Superior temporal gyrus (tissue), 1 donor: ENCODE data around the gene NPAS1.
"Not testable (repeated sequence)": the region's sequence is repeated elsewhere in the genome, so short reads cannot be mapped to it uniquely, and the experiment has no call there.

ENCODE experiments used
- DNase-seq: peaks from one replicate; pipeline ENCODE4 v3.0.0-alpha.2; 2016; ENCODE audit errors: extremely low spot score

NPAS1 gene

DNA sequence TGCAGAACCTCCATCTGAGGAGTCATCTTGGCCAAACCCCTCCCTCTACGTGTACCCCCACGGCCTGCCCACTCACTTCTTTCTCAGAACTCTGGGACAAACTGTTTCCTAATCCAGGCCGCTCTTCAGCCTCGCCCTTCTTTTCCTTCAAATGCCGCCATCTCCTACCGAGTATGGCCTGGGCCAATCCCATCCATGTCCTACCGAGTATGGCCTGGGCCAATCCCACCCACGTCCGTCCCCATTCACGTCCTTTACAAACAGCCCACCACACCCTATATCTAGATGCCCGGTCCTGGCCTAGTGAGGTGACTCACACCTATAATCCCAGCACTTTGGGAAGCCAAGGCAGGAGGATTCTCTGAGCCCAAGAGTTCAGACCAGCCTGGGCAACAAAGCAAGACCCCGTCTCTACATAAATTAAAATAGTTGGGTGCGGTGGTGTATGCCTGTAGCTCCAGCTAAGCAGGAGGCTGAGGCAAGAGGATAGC, 27.7 kb downstream of the NPAS1 start:
- DNase-seq = no peak

DNA sequence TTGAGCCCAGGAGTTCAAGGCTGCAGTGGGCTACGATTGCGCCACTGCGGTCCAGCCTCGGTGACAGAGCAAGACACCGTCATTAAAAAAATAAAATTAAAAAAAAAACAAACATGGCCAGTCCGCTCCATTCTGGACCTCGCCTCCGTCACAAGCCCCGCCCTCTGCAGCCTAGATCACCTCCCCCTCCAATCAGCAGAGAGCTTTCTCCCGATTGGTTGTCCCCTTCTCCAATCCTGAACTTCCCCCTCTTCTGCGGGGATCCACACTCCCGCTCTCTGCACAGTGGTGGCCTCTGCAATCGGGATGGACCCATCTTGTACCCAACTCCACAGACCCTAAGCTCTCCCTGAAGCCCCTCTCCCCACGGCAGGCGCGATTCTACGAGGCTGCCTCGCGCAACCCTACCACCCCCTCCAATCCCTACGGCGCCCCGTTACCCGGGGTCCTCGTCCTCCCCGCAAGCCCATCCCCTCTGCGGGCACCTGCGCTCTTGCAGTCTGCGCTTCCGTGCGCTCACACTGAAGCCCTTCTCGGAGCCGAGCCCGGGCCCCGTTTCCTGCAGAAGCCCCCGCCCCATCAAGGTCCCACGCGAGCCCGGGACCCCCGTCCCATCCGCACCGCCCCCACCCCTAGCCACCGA, 28.2 kb downstream of the NPAS1 start:
- DNase-seq = peak; percentile 92

DNA sequence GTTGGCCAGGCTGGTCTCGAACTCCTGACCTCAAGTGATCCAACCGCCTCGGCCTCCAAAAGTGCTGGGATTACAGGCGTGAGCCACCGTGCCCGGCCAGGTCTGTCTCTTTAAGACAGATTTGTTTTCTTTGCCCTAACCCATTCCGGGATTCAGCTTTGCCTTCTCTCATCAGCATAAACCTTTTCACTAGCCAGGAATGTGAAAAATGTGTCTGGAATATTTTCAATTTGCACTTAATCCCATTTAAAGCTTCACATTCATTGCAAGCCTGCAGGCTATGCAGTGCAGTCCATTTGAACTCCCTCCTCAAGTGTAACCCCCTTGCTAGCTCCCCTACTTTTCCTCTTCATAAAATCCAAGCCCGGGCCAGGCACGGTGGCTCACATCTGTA, 29.7 kb downstream of the NPAS1 start:
- no peak for DNase-seq

DNA sequence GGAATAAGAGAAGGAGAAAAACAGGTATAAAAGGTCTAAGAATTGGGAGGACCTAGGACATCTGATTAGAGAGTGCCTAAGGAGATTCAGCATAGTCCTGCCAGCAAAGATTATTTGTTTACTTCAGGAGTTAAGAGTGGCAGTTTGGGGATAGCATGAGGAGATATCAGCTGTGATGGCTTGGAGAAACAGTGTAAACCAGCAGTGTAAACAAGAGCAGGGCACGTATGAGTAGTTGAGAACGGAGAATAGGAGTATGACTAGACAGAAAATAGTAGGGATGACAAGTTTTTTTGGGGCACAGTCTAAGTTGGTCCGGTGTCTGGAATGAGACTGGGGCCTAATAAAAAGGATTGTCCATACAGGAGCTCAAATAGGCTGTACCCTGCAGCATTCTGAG, 30.9 kb downstream of the NPAS1 start:
- DNase-seq = not testable (repeated sequence)

DNA sequence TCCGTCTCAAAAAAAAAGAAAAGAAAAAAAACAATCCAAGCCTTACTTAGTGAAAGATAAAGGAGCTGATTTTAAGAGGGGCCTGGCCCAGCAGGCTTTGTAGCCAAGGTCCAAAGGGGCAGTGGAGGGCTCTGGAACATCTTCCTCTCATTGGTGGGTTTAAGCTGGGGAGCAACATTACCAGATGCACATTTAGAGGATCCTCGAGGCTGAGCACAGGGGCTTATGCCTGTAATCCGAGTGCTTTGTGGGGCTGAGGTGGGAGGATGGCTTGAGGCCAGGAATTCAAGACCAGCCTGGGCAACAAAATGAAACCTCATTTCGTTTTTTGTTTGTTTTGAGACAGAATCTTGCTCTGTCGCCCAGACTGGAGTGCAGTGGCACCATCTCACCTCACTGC, 36.8 kb downstream of the NPAS1 start:
- DNase-seq = no peak

DNA sequence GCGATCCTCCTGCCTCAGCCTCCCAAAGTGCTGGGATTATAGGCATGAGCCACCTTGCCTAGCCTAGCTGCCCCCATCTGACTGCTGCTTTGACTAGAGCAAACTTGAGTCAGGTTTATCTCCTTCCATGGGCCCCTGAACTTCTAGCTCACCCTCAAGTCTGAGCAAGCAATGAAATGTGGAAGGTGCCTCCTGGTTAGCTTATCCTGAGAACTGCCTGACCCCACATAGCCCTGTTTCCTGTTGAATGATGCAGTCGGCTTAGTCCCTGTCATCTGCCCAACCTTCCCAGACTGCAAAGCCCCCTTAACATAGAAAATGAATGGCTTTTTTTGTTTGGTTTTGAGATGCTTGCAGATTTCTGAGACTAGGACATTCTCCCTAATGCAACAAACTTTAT, 37.7 kb downstream of the NPAS1 start:
- no peak for DNase-seq

DNA sequence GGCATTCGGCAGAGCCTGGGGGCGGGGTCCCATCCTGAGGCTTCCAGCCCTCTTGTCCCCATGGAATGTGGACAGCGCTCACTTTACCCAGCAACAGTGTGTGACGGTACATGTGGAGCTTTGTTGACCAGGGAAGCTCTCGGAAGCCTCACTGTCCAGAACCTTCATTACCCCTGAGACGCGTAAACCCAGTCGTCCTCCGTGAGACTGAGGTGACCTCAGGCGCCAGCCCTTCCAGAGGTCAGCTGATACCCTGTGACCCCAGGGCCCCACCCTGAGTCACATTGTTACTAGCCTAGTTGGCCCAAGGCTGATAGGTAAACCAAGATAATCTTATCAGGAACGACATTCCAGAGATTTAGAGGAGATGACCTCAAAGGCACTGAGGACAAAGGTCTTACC, 39.0 kb downstream of the NPAS1 start:
- DNase-seq = no peak

DNA sequence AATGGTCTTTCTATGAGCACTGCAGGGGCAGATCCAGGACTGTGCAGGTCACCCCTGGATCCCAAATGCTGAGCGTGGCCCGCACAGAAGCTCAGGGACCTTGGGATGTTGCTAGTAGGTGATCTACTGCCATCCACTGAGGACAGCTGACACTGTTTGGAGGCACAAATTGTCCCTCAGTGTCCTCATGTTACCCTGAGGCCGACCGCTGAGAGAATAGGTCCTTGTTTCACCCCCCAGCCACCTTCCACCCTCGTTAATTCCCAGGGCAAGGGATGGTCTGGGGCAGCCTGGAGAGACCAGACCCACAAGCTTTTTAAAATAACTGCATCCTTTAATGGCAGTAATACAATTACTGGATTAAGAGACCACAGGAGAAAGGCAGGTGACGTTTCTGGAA, 44.2 kb downstream of the NPAS1 start:
- no peak for DNase-seq

DNA sequence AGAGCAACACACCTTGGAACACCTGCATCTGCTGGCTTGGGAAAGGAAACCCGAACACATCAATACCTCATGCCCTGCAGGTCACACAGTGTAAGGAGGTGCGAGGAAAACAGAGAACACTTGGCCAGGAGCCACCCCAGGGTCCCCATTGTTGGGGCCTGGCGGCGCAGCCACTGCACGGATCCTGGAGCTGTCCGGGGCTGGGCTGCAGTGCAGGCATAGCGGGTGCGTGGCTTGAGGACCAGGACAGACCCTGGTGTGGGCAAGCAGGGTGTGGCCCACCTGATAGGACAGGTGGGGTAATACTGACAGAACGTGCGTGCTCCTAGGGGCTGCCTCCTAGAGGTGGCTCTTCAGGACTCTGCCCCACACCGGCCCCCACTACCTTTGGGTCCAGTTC, 45.6 kb downstream of the NPAS1 start:
- DNase-seq = no peak

DNA sequence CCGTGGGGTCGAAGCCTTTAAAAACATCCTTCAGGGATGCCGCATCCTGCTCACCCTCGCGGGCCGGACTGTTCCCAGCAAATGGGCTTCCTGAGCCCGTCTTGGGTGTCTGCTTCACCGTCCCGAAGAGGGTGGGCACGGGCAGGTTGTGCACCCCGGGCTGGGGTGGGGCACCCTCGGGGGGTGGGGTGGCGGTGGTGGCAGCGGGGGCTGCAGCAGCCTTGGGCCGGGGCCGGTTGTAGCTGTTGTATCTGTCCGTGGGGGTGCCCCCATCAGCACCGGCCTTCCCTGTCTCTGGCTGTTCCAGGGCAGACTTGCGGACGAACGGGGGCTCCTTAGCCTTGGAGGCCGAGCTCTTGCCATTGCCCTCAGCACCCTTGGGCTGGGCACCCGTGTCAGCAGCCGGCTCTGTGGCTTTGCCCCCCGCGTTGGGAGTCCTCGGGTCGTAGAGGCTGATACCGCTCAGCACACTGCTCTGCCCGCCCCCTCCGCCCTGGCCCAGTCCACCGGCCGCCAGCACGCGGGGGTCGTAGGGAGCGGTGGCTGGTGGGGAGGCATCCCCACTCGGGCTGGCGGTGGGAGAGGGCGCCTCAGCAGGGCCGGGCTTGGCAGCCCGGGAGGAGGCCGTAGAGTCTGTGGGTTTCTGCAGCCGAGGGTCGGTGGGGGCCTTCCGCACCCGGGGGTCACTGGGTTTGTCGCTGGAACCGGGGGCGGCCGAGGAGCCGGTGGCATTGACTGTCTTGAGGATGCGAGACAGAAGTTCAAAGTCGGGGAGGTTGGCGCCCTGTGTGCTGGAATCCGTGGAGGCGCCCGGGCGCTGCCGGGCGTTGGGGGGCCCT, 47.0 kb downstream of the NPAS1 start:
- no peak for DNase-seq

DNA sequence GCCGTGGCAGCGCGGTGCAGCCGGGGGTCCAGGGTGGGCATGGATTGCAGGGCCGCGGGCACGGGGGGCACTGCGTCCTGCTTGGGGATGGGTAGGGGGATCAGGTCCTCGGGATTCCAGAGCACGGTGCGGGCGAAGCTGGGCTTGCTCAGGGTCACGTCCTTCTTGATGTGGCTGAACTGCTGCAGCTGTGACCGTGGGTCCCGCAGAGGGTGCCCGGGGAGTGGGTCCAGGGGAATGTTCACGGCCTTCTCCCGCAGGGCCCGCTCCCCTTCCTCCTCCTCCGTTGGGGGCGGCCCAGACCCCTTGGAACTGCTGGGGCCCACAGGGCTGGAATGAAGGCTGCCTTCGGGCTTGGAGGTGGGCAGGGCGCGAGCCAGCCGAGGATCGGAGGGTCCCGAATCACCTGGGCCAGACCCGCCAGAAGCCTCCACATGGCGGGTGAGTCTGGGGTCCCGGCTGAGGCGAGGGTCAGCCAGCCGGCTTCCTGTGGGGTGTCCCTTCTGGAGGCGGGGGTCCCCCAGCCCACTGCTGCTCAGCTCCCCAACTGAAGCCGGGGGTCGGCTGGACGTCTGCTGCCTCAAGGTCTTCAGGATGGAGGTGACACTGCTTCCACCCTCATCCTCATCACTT, 47.7 kb downstream of the NPAS1 start:
- no peak for DNase-seq

DNA sequence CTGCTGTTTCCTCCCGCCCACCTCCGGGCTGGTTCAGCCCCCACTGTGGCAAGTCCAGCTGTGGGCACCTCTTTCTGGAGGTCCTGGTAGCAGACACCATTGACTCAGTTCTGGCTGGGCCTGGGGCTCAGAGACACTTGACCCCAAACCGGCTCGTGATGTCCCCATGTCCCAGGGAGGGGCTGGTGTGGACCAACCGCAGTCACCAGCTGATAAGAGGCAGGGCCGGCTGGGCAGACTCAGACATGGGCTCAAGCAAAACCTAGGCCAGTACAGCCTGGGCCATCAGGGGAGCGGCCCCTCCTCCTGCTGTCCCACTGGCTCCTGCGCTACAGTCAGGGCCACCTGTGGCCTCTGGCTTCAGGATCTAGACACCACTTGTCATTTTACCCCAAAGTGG, 48.6 kb downstream of the NPAS1 start:
- no peak for DNase-seq

DNA sequence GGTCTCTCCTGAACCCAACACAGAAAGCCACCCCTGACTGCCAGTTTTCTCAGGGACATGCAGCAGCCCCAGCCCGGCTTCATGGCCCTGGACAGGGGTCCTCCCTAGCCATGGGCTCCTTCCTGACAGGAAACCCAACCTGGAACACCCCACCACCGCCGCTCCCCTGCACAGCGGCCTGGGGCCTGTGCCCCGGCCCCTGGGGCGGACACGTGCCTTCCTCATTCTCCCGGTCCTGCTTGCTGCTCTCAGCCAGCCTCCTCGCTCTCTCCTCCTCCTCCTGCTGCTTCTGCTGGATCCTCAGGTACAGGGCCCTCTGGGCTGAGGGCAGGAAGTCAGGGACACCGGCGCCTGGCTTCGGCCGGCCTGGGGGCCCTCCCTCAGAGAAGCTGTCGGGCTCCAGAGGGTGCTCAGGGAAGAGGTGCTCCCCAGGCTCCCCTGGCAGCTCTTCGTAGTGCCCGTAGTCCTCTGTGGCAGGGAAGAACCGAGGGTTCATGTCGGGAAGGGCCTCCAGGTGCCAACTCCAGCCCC, 49.3 kb downstream of the NPAS1 start:
- DNase-seq = no peak

DNA sequence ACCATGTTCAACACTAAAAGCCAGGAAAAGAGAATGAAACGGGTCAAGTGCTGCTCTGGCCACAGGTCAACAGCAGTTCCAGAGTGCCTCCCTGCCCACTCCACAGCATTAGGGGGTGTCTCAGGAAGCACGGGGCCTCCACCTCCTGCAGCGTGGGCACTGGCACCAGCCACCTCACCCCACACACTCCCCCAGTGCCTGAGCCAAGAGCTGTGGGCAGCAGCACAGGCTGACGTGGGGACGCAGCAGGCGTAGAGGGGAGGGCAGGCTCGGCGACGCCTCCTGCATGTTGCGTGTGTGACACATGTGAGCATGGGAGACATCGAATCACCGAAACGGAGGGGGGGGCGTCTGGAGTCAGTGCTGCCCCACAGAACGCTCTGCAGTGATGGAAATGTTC, 50.2 kb downstream of the NPAS1 start:
- DNase-seq = no peak

DNA sequence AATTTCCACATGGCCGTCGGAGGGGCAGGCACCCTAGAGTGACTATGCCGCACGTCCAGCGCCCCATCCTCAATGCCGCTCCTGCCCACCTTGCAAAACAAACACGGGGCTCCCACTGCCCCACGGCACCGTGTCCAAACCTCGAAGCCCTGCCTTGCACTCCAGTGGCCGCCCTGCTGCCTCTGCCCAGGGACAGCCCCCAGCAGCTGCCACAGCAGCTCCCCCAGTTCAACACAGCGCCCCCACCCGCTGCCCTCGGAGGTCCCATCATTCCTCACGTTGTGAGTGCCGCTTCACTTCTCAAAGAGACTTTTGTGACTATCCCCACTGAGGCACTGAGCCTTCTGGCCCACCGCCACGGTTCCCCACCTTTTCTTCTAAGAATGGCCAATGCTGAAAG, 51.1 kb downstream of the NPAS1 start:
- no peak for DNase-seq

DNA sequence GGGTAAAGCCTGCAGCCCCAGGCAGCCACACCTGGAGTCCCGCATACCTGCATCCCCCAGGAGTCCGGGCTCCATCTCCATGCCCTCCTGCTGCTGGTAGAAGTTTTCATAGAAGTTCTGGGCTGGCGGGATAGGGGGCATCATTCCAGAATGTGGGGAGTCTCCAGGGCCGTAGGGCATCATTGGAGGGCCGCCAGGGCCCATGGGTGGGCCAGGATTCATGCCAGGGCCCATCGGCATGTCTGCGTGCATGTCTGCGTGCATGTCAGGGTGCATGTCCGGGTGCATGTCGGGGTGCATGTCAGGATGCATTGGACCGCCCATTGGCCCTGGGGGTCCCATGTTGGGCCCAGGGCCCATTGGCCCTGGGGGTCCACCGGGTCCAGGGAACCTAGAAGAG, 52.1 kb downstream of the NPAS1 start:
- DNase-seq = no peak

DNA sequence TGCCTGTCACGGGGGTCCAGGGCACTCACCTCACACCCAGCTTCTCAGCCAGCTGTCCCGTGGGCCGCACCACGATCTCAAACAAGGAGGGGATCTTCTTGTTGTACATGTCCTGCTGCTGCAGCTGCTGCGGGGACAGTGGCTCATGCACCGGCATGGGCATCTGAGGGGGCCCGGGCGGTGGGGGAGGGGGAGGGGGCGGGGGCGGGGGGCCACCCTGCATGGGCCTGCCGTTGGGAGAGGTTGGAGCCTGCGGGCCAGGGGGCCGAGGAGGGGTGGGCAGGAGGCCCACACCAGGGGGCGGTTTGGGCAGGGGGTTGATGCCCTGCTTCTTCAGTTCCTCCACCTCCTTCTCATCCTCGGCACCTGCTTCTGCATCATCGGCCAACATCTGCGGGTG, 52.7 kb downstream of the NPAS1 start:
- DNase-seq = no peak

DNA sequence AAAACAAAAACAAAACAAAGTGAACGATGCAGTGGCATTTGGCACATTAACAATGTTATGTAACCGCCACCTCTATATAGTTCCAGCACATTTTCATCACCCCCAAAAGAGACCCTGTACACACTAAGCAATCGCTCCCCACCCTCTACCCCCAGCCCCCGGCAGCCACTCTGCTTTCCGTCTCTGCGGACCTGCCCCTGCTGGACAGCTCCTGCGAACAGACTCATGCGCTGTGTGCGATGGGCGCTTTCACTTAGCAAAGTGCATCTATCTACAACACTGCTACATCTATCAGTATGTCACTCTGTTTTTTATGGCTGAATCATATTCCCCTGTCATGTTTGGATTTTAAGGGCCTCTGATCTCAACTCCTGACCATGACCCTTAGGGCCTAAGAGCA, 53.9 kb downstream of the NPAS1 start:
- DNase-seq = no peak

DNA sequence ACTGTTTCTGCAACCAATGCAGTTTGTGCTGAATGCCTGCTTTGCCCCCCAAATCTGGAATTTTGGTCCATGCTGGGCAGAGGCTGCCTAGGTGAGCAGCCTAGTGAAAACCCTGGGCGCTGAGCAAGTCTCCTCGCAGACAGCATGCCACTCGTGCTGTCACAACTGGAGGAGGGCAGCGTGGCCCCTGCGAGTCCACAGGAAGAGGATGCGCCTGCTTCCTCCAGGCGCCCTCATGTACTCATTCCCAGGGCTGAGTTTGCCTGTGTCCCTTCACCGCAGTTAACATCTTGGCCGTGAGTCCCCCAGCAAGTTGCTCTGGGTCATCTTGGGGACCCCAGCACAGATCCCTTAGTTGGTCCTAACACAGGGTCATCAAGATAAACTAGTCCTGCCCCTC, 55.0 kb downstream of the NPAS1 start:
- DNase-seq = no peak

DNA sequence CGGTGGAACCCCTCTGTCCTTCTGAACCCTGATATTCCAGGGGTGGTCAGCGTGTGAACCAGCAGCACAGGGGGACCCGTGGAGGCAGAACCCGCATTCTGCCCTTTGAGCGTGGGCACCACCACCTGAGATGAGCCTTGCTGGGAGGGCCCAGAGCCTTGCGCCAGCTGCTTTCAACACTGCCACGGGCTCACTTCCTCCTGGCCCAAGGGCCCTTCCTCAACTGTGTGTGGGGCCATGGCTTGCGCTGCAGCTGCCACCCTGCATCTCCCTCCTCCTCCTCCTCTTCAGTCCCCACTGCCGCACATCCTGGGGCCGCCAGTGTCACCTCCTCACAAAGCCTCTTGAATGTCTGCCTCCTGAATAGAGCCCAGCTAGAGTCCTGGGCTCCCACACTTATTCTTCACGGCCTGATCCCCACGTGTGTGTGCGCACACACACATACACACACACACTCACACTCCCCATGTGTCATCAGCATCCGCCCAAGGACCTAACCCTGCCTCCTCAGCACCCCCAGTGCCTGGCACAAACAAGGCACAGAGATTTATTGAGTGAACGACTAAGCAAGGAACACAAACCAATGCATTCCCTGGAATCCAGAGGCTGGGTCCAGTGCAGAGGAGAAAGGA, 55.7 kb downstream of the NPAS1 start:
- DNase-seq = no peak

DNA sequence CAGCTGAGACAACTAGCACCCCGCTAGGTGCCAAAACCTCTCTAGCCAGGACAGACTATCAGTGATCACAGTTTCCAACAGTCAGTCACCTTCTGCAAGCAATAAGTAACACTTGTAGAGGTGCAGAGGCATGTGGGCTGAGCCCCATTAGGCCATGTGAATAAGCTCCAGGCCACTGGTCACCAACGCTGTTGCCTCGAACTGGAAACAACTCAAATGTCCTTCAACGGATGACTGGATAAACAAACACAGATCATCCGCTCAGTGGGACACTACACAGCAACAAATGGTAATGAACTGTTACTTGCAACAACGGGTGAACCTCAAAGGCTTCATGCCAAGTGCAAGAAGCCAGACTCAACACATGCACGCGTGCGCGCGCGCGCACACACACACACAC, 56.3 kb downstream of the NPAS1 start:
- DNase-seq = no peak

DNA sequence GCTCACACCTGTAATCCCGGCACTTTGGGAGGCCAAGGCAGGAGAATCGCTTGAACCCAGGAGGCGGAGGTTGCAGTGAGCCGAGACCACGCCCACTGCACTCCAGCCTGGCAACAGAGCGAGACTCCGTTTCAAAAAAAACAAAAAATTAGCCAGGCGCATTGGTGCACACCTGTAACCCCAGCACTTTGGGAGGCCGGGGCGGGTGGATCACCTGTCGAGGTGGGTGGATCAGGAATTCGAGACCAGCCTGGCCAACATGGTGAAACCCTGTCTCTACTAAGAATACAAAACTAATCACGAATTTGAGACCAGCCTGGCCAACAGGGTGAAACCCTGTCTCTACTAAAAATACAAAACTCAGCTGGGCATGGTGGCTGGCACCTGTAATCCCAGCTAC, 58.7 kb downstream of the NPAS1 start:
- DNase-seq = not testable (repeated sequence)
